Kidney capillary endothelial cell (primary cell): Measurements from ENCODE around the gene NMT1.

Experiments used
- DNase-seq: peaks from one replicate; pipeline ENCODE4 v3.0.0-alpha.2; 2018; ENCODE audit warnings: low spot score

NMT1 gene

DNA sequence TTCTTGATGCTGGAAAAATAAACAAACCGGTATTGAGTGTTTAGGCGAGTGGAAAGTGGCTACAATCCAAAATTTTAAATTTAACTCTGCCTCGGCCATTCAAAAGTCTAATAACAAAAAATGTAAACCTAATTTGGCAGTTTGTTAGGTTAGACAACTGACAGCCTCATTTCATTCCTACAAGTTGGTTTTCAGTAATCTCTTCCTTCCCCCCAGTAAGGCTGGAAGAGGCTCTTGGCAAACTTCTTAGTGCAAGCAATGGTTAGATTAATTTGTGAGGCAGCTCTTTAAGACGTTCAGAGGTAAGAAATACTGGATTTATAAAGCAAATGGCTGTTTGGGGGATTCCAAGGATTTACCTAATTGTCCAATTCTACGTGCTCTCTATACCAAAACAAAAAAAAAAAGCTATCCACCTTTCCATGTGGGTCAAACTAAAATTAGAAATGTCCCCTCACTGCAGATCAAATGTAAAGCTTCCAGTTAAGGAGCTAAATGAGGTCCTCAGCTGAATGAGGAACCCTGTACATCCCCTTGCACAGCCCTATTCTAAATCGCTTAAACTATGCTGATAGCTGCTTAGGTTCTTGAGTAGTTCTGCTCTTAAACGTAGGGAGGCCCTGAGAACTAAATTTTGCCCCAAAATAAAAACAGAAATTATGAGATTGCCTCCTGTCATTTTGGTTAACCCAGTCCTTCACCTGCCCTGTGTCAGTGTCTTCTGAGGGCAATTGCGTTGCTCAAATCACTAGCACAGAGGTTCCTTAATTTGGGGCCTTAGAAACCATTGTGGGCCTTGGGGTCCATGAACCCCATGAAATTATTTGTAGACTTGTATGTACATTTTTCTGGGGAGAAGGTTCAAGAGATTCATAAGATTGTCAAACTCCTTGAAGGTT, 90.0 kb downstream of the NMT1 start:
- DNase-seq = no peak

DNA sequence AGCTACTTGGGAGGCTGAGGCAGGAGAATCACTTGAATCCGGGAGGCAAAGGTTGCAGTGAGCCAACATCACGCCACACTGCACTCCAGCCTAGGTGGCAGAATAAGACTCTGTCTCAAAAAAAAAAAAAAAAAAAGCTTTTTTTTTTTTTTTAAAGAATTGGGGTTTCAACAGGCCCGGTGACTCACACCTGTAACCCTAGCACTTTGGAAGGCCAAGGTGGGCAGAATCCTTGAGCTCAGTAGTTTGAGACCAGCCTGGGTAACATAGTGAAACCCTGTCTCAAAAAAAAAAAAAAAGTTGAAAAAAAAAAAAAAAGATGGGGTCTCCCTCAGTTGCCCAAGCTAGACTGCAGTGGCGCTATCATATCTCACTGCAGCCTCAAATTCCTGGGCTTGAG, 93.9 kb downstream of the NMT1 start:
- no peak for DNase-seq

DNA sequence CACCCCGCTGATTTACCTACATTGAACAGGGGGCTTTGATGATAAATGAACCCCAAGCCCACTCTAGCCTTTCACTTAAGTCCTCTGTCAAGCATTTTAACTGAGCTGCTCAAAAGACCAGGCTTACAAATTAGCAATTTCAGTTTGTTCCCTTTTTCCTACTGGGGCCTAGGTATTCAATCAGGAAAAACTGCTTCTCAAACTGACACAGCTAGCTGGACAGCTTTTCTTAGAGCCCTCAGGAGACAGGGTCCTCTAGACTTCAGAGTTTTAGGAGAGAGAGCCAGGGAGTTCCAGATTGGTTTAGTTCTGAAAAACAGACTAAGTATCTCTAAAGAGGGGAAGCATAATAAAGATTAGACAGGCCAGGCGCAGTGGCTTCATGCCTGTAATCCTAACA, 94.4 kb downstream of the NMT1 start:
- DNase-seq = no peak

DNA sequence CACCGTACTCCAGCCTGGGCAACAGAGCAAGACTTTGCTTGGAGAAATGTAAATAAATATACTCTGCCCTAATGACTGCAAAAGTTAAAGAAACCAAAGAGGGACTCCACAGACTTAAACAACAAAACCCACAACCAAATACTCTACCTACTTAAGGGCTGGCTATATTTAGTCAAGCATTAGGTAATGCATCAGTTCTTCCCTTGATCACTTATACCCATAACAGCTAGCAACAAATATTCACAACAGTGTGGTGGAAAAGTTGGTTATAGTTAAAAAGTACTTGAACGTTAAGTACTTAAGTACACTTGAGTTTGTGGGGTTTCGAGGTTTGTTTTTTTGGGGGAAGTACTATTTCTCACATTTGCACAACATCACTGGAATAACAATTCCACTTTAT, 95.1 kb downstream of the NMT1 start:
- DNase-seq = no peak
